K562 (cell line): Measurements from ENCODE around the gene CLHC1. TPM values are rescaled to one million over a fixed set of nuclear protein-coding genes. Genes with fewer than 3 reads are reported as not detected.

Source experiments
- BRF2 ChIP-seq: IDR thresholded peaks from 3 replicates; pipeline ENCODE4 v1.6.1; 2011; ENCODE audit warnings: borderline replicate concordance, mild to moderate bottlenecking; ENCODE audit not compliant: insufficient read length, insufficient read depth
- CBX2 ChIP-seq: fragments of 200-600 bp; sonication (generic); IDR thresholded peaks from one replicate; pipeline ENCODE4 v1.6.1; 2012; ENCODE audit warnings: mild to moderate bottlenecking, low read length, inconsistent platforms; ENCODE audit not compliant: insufficient read depth, poor library complexity, severe bottlenecking
- CREB3 ChIP-seq: fragments of 450-650 bp; conservative IDR thresholded peaks from 2 replicates; pipeline ENCODE4 v1.6.1; 2016; ENCODE audit warnings: missing genetic modification characterization, low read depth, mild to moderate bottlenecking, missing compliant biosample characterization, moderate library complexity
- EP300 ChIP-seq: IDR thresholded peaks from 2 replicates; pipeline ENCODE4 v1.6.1; 2012; ENCODE audit warnings: low read length, improper control_type of control experiment
- HDAC8 ChIP-seq: fragments of 450-650 bp; IDR thresholded peaks from 2 replicates; pipeline ENCODE4 v1.6.1; 2016; ENCODE audit warnings: mild to moderate bottlenecking, missing genetic modification characterization, moderate library complexity, missing compliant biosample characterization
- KAT7 ChIP-seq: sonication (generic); formaldehyde crosslinking; IDR thresholded peaks from 2 replicates; pipeline ENCODE4 v1.8.0; 2022; ENCODE audit warnings: missing genetic modification reagents, mild to moderate bottlenecking, borderline replicate concordance
- KDM1A ChIP-seq, 2 experiments: fragments of 450-650 bp; IDR thresholded peaks; 2 replicates each; pipeline ENCODE4 v1.6.1; 2016; ENCODE audit warnings: mild to moderate bottlenecking in 2 of 2
- MAZ ChIP-seq, 2 experiments: fragments of 450-650 bp in 1 of 2; sonication (generic) in 1 of 2; formaldehyde crosslinking; IDR thresholded peaks in 1 of 2; conservative IDR thresholded peaks in 1 of 2; 2 replicates each; pipeline versions ENCODE4 v1.4.0 to v1.5.0; 2020; ENCODE audit warnings: mild to moderate bottlenecking in 1 of 2, missing genetic modification reagents in 1 of 2
- PCBP2 ChIP-seq: fragments of 200-400 bp; formaldehyde crosslinking; IDR thresholded peaks from 2 replicates; pipeline ENCODE4 v1.6.1; 2018; ENCODE audit warnings: low read length, low read depth, mild to moderate bottlenecking, moderate library complexity; ENCODE audit not compliant: poor library complexity, severe bottlenecking
- SNAPC5 ChIP-seq: fragments of 250-450 bp; sonication (Bioruptor Pico); IDR thresholded peaks from 2 replicates; pipeline ENCODE4 v1.8.0; 2021; ENCODE audit warnings: moderate library complexity, mild to moderate bottlenecking, inconsistent platforms
- polyA plus RNA-seq, 8 experiments: library from polyadenylated mRNA; depleted of rRNA in 4 of 8; stranded (reverse) in 5 of 8; unstranded in 3 of 8; fragments of >200 nt; fragmentation: Nextera tagmentation in 2 of 8; fragmentation: Illumina TruSeq in 1 of 8; extraction: Ambion mirVana in 2 of 8; extraction: Trizol in 1 of 8; gene quantifications; 2 replicates each; pipeline versions ENCODE4 v1.2.1 to v1.2.3, GENCODE V29; 2011 to 2014; ENCODE audit warnings: inconsistent platforms in 1 of 8, missing spikeins in 1 of 8
- total RNA-seq, 7 experiments: library from RNA; depleted of rRNA in 6 of 7; stranded (reverse); fragments of >200 nt in 6 of 7; fragmentation: Illumina TruSeq in 2 of 7; extraction: Trizol in 2 of 7; gene quantifications; 2 replicates each; pipeline versions ENCODE4 v1.2.1 to v1.2.3, GENCODE V29; 2011 to 2021; ENCODE audit warnings: low replicate concordance in 1 of 7
- TF ChIP-seq, protein P1 (sequence below): fragments of 450-650 bp; IDR thresholded peaks from 2 replicates; pipeline ENCODE4 v1.6.1; 2016; ENCODE audit warnings: mild to moderate bottlenecking, moderate library complexity

CLHC1 gene
- total and polyA plus RNA-seq, 9 of the 15 experiments (the other 6 are each of a cell fraction or from before 2014, with no cell fraction given), result 3.7 to 14.3 (median 8.6) TPM

- TF ChIP-seq KAT7 (CRISPR knock-in tag), result no peak
- TF ChIP-seq CREB3, result 0 out of 2 replicates have a peak, but pooled peaks have one; percentile 52
- no peak for TF ChIP-seq KDM1A (IDR thresholded peaks at IDR 0.05)
- no peak for TF ChIP-seq EP300
- TF ChIP-seq MAZ (CRISPR knock-in tag; conservative IDR thresholded peaks at IDR 0.05 in 1 of 2, IDR thresholded peaks at IDR 0.05 in 1 of 2), result peak; percentile 48 to 52; a peak in 2 of 4 replicates
- no peak for TF ChIP-seq PCBP2
- TF ChIP-seq CBX2, result no peak
- no peak for TF ChIP-seq BRF2
- no peak for TF ChIP-seq SNAPC5 (CRISPR knock-in tag)
- TF ChIP-seq HDAC8 (tag), result no peak
- TF ChIP-seq, protein P1, sequence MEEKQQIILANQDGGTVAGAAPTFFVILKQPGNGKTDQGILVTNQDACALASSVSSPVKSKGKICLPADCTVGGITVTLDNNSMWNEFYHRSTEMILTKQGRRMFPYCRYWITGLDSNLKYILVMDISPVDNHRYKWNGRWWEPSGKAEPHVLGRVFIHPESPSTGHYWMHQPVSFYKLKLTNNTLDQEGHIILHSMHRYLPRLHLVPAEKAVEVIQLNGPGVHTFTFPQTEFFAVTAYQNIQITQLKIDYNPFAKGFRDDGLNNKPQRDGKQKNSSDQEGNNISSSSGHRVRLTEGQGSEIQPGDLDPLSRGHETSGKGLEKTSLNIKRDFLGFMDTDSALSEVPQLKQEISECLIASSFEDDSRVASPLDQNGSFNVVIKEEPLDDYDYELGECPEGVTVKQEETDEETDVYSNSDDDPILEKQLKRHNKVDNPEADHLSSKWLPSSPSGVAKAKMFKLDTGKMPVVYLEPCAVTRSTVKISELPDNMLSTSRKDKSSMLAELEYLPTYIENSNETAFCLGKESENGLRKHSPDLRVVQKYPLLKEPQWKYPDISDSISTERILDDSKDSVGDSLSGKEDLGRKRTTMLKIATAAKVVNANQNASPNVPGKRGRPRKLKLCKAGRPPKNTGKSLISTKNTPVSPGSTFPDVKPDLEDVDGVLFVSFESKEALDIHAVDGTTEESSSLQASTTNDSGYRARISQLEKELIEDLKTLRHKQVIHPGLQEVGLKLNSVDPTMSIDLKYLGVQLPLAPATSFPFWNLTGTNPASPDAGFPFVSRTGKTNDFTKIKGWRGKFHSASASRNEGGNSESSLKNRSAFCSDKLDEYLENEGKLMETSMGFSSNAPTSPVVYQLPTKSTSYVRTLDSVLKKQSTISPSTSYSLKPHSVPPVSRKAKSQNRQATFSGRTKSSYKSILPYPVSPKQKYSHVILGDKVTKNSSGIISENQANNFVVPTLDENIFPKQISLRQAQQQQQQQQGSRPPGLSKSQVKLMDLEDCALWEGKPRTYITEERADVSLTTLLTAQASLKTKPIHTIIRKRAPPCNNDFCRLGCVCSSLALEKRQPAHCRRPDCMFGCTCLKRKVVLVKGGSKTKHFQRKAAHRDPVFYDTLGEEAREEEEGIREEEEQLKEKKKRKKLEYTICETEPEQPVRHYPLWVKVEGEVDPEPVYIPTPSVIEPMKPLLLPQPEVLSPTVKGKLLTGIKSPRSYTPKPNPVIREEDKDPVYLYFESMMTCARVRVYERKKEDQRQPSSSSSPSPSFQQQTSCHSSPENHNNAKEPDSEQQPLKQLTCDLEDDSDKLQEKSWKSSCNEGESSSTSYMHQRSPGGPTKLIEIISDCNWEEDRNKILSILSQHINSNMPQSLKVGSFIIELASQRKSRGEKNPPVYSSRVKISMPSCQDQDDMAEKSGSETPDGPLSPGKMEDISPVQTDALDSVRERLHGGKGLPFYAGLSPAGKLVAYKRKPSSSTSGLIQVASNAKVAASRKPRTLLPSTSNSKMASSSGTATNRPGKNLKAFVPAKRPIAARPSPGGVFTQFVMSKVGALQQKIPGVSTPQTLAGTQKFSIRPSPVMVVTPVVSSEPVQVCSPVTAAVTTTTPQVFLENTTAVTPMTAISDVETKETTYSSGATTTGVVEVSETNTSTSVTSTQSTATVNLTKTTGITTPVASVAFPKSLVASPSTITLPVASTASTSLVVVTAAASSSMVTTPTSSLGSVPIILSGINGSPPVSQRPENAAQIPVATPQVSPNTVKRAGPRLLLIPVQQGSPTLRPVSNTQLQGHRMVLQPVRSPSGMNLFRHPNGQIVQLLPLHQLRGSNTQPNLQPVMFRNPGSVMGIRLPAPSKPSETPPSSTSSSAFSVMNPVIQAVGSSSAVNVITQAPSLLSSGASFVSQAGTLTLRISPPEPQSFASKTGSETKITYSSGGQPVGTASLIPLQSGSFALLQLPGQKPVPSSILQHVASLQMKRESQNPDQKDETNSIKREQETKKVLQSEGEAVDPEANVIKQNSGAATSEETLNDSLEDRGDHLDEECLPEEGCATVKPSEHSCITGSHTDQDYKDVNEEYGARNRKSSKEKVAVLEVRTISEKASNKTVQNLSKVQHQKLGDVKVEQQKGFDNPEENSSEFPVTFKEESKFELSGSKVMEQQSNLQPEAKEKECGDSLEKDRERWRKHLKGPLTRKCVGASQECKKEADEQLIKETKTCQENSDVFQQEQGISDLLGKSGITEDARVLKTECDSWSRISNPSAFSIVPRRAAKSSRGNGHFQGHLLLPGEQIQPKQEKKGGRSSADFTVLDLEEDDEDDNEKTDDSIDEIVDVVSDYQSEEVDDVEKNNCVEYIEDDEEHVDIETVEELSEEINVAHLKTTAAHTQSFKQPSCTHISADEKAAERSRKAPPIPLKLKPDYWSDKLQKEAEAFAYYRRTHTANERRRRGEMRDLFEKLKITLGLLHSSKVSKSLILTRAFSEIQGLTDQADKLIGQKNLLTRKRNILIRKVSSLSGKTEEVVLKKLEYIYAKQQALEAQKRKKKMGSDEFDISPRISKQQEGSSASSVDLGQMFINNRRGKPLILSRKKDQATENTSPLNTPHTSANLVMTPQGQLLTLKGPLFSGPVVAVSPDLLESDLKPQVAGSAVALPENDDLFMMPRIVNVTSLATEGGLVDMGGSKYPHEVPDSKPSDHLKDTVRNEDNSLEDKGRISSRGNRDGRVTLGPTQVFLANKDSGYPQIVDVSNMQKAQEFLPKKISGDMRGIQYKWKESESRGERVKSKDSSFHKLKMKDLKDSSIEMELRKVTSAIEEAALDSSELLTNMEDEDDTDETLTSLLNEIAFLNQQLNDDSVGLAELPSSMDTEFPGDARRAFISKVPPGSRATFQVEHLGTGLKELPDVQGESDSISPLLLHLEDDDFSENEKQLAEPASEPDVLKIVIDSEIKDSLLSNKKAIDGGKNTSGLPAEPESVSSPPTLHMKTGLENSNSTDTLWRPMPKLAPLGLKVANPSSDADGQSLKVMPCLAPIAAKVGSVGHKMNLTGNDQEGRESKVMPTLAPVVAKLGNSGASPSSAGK, result 0 out of 2 replicates have a peak, but pooled peaks have one; percentile 11
These were observed 74.6 kb downstream of the CLHC1 start (continued) for GRCh38 chr2:55157474-55157884.
